Stimulated activated naive CD4-positive, alpha-beta T cell treated with Interleukin-2 at 50 U/mL for 16 hours (primary cell): ENCODE results near the gene PDCD1LG2.

Experiments used
- DNase-seq: peaks from one replicate; lab custom pipeline; 2025; lab: John Stamatoyannopoulos, UW

PDCD1LG2 gene

GRCh38 chr9:5531101-5531882 is 21.0 kb downstream of the PDCD1LG2 start:
- DNase-seq: no peak

GRCh38 chr9:5532306-5532705 is 22.0 kb downstream of the PDCD1LG2 start:
- no peak for DNase-seq

- DNase-seq: no peak
Measured at GRCh38 chr9:5532790-5533189, 22.5 kb downstream of the PDCD1LG2 start.

- no peak for DNase-seq
Measured at GRCh38 chr9:5536684-5537083, 26.4 kb downstream of the PDCD1LG2 start.

GRCh38 chr9:5543875-5544702 is 33.8 kb downstream of the PDCD1LG2 start:
- DNase-seq: no peak

- DNase-seq: no peak
Measured at GRCh38 chr9:5549658-5550650, 39.6 kb downstream of the PDCD1LG2 start.

GRCh38 chr9:5551368-5552150 is 41.2 kb downstream of the PDCD1LG2 start:
- DNase-seq: no peak

GRCh38 chr9:5552301-5552700 is 42.0 kb downstream of the PDCD1LG2 start:
- DNase-seq: no peak

- DNase-seq: no peak
Measured at GRCh38 chr9:5553211-5553610, 42.9 kb downstream of the PDCD1LG2 start.

GRCh38 chr9:5554254-5554653 is 43.9 kb downstream of the PDCD1LG2 start:
- no peak for DNase-seq

- DNase-seq: no peak
Measured at GRCh38 chr9:5556101-5556705, 45.9 kb downstream of the PDCD1LG2 start.

GRCh38 chr9:5557606-5558587 is 47.6 kb downstream of the PDCD1LG2 start:
- DNase-seq: peak; percentile 12

- no peak for DNase-seq
Measured at GRCh38 chr9:5559659-5560058, 49.3 kb downstream of the PDCD1LG2 start.

- no peak for DNase-seq
Measured at GRCh38 chr9:5560443-5561100, 50.2 kb downstream of the PDCD1LG2 start.

GRCh38 chr9:5561828-5562488 is 51.6 kb downstream of the PDCD1LG2 start:
- no peak for DNase-seq

- DNase-seq: no peak
Measured at GRCh38 chr9:5562806-5563416, 52.6 kb downstream of the PDCD1LG2 start.

GRCh38 chr9:5563417-5563815 is 53.1 kb downstream of the PDCD1LG2 start:
- DNase-seq: no peak

GRCh38 chr9:5563886-5564285 is 53.6 kb downstream of the PDCD1LG2 start:
- no peak for DNase-seq
